Stomach smooth muscle (tissue), 2 donors: ENCODE measurements around the gene GPR146.

Experiments used
- H3K27ac ChIP-seq: one replicate; pipeline ENCODE4 v1.7.0; 2013; ENCODE audit warnings: mild to moderate bottlenecking, low read length, inconsistent platforms
- H3K27me3 ChIP-seq, 2 donors: one replicate each; pipeline ENCODE4 v1.7.0; 2013; ENCODE audit warnings: low read length in 2 of 2; ENCODE audit not compliant: insufficient read depth in 2 of 2, control insufficient read depth in 1 of 2
- H3K36me3 ChIP-seq, 2 donors: one replicate each; pipeline ENCODE4 v1.7.0; 2013; ENCODE audit warnings: low read length in 2 of 2; ENCODE audit not compliant: control insufficient read depth in 2 of 2, insufficient read depth in 2 of 2
- H3K4me1 ChIP-seq: one replicate; pipeline ENCODE4 v1.7.0; 2013; ENCODE audit warnings: low read length; ENCODE audit not compliant: control insufficient read depth, insufficient read depth
- H3K4me3 ChIP-seq, 2 donors: one replicate each; pipeline ENCODE4 v1.7.0; 2013; ENCODE audit warnings: low read length in 2 of 2
- H3K9ac ChIP-seq, 2 donors: one replicate each; pipeline ENCODE4 v1.7.0; 2013; ENCODE audit warnings: low read length in 2 of 2, mild to moderate bottlenecking in 1 of 2
- H3K9me3 ChIP-seq, 2 donors: one replicate each; pipeline ENCODE4 v1.7.0; 2013; ENCODE audit warnings: low read length in 2 of 2; ENCODE audit not compliant: control insufficient read depth in 2 of 2
- donor health status: healthy.
- donor health status: Pancreatic carcinoma.

GPR146 gene

DNA sequence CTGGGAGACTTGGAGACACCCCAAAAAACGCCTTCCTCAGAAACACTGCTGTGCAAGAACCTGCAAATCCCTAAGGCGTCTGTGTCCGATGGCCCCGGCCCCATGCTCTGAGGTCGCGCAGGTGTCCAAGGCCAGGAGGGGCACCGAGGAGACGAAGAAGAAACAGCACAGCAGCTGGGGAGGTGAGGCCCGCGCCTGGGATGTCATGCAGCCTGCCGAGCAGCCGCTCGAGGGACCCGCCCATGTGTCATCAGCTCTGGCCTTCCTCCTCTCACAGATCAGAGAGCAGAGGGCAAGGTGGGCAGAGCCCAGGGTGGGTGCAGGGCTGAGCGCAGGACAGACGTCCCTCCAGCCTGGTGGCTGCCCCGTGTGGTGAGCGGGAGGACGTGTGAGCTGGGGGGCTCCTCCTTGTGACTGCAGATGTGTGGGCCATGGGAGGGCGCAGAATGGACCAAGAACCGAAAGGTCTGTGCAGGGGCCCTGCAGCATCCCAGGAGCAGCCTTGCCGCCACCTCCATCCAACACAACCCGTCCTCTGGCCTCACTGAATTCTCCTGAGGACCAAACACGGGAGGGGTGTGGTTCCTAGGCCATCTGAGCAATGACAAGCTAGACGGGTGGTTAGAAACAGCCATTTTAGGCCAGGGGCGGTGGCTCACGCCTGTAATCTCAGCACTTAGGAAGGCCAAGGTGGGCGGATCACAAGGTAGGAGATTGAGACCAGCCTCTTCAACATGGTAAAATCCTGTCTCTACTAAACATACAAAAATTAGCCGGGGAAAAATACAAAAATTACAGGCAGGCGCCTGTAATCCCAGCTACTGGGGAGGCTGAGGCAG is 30.5 kb downstream of the GPR146 start:
- no peak overlapping the region for H3K27ac ChIP-seq
- no peak overlapping the region for H3K9ac ChIP-seq
- H3K36me3 ChIP-seq = no peaks in the 10 kb centered on the region
- H3K4me3 ChIP-seq = no peak overlapping the region
- H3K27me3 ChIP-seq = no peaks in the 10 kb centered on the region
- H3K9me3 ChIP-seq = no peaks in the 10 kb centered on the region
- peaks cover 4% of the 10 kb centered on the region for H3K4me1 ChIP-seq

DNA sequence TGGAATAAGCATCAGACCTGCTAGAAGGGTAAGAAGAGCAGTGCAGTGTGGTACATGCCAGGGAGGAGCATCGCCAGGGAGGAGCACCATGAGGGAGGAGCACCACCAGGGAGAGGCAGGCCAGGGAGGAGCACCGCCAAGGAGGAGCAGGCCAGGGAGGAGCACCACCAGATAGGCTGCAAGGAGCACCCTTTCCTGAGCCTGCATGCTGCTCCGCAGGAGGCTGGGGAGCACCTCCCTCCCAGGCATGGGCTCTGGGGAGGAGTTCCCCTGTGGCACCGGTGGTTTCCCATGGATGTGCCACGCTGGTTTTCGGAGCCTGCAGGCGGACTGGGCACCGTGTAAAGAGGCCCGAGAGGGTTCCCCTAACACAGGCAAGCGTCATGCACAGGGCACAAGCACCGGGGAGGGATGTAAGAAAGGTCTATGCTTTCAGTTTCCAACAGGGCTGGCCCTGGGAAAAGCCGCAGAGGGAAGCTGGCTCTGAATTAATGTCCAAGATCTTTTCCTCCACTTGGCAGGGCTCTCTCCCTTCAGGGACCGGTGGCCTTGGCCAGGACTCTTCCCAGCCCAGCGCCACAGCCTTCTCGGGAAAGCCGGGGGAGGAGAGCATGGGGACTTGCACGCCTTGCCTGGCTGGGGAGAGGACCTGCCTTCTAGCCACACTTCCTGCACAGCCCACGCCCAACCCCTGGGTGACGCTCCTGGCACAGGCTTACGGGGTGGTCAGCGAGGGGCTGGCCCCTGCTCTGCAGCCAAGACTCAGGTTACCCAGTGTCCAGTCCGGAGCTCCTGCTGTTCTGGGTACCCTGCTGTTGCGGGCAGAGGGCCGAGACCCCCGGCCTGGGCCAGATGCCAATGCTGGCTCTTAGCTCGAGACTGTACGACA is 32.1 kb downstream of the GPR146 start:
- H3K9me3 ChIP-seq = no peaks in the 10 kb centered on the region
- H3K36me3 ChIP-seq = no peaks in the 10 kb centered on the region
- no peak overlapping the region for H3K9ac ChIP-seq
- no peaks in the 10 kb centered on the region for H3K27me3 ChIP-seq
- peaks cover 8% of the 10 kb centered on the region for H3K4me1 ChIP-seq
- H3K27ac ChIP-seq = no peak overlapping the region
- H3K4me3 ChIP-seq = peak overlapping the region in 1 of 2 donors; percentile 15

DNA sequence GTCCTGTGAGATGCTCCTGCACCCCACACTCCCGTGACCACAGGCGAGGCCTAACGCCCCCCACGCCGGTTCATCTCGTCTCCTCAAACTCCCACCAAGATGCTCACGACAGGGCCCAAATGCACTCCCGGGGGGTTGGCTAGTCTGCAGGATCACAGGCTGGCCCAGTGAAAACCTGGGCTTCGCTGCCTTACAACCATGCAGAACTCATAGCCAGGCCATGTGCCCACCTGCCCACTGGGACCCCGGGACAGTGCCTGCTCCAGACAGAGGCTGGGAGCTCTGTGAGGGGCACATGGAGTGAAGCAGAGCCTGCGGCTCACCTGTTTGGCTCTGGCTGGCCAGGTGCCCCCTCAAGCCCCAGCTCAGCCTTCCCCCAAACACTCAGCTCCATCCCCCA is 34.2 kb downstream of the GPR146 start:
- no peak overlapping the region for H3K4me3 ChIP-seq
- H3K9ac ChIP-seq = no peak overlapping the region
- no peaks in the 10 kb centered on the region for H3K27me3 ChIP-seq
- H3K27ac ChIP-seq = no peak overlapping the region
- no peaks in the 10 kb centered on the region for H3K36me3 ChIP-seq
- peaks cover 20% of the 10 kb centered on the region for H3K4me1 ChIP-seq
- H3K9me3 ChIP-seq = no peaks in the 10 kb centered on the region

DNA sequence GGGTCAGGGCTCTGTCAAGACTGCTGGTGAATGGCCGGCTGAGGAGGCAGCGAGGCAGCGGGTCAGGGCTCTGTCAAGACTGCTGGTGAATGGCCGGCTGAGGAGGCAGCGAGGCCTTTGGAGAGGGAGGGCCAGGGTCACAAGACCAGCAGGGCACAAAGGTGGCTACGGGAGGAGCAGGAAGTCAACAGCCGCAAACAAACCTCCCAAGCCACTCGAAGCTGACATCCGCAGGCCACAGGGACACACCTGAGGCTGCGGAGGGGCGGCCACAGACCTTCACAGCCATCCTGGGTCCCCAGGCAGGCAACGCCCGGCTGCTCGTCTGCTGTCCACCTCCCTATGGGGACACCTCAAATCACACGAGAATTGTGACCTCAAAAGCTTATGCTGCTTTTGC is 34.6 kb downstream of the GPR146 start:
- Histone ChIP-seq H3K9ac (no peak overlapping the region), H3K4me3 (no peak overlapping the region), H3K4me1 (peaks cover 20% of the 10 kb centered on the region), H3K27me3 (no peaks in the 10 kb centered on the region), H3K9me3 (no peaks in the 10 kb centered on the region), H3K27ac (no peak overlapping the region), H3K36me3 (no peaks in the 10 kb centered on the region)

DNA sequence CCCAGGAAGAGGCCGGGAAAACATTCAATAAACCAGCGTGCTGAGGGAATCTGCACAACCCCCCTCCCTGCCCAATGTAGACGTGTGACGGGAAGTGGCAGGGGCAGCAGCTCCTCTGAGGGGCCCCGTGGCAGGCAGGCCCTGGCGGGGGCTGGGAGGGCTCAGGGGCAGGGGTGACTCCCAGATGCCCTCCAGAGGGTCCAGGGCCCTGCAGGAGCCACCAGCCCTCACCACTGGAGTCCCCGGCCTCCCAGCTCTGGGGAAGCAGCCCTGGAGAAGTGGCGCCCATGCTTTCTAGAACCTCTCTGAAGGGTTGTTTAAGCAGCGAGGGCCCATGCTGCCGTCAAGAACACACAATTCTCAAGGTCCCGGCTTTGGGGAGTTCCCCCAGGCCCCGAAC is 35.2 kb downstream of the GPR146 start:
- no peak overlapping the region for H3K4me3 ChIP-seq
- H3K27me3 ChIP-seq = no peaks in the 10 kb centered on the region
- H3K36me3 ChIP-seq = no peaks in the 10 kb centered on the region
- H3K27ac ChIP-seq = no peak overlapping the region
- no peaks in the 10 kb centered on the region for H3K9me3 ChIP-seq
- no peak overlapping the region for H3K9ac ChIP-seq
- peaks cover 20% of the 10 kb centered on the region for H3K4me1 ChIP-seq

DNA sequence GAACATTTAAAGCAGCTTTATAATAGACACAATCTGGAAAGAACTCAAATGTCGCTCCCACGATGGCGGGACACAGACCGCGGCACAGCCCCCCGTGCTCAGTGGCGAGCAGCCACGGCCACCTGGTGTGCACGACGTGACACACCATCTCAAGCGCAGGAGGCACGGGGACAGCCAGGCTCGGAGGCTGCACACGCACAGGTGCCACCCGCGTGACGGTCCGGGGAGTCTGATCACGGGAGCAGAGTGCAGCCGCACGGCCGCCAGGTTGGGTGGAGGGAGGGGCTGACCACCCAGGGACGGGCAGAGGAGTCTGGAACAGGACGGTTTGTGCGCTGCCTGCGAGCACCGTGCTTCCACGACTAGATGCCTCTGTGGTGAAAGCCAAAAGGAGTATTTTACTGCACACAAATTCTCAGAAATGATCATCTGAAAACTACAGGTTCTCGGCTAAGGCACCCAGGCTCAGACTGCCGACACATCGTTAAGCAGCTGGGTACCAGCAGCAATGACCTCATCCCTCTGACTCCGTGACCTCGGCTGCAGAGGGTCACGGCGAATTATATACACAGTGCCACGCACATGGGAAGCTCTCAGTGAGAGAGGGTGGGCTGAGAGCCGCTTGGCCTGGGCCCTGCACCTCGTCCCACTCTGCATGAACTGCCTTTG is 36.0 kb downstream of the GPR146 start:
- no peaks in the 10 kb centered on the region for H3K9me3 ChIP-seq
- no peak overlapping the region for H3K4me3 ChIP-seq
- H3K27ac ChIP-seq = no peak overlapping the region
- peaks cover 20% of the 10 kb centered on the region for H3K4me1 ChIP-seq
- H3K27me3 ChIP-seq = no peaks in the 10 kb centered on the region
- H3K9ac ChIP-seq = no peak overlapping the region
- no peaks in the 10 kb centered on the region for H3K36me3 ChIP-seq

DNA sequence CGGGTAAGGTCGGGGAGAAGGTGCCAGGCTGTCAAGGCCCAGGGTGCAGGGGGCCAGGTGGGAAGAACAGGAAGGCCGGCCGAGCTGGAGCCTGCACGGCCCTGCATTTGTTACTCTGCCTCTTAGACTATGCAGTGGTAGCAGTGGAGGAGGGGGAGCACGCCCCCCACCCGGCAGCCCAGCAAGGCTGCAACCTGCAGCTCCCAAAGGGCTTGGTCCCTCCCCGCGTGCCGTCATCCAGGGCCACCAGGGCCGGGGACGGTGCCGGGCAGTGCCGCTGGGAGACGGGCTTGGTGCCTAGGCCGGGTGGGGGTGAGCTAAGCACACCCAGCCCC is 36.5 kb downstream of the GPR146 start:
- H3K9ac ChIP-seq = no peak overlapping the region
- H3K4me3 ChIP-seq = no peak overlapping the region
- peaks cover 20% of the 10 kb centered on the region for H3K4me1 ChIP-seq
- H3K36me3 ChIP-seq = no peaks in the 10 kb centered on the region
- H3K9me3 ChIP-seq = no peaks in the 10 kb centered on the region
- no peak overlapping the region for H3K27ac ChIP-seq
- H3K27me3 ChIP-seq = no peaks in the 10 kb centered on the region

DNA sequence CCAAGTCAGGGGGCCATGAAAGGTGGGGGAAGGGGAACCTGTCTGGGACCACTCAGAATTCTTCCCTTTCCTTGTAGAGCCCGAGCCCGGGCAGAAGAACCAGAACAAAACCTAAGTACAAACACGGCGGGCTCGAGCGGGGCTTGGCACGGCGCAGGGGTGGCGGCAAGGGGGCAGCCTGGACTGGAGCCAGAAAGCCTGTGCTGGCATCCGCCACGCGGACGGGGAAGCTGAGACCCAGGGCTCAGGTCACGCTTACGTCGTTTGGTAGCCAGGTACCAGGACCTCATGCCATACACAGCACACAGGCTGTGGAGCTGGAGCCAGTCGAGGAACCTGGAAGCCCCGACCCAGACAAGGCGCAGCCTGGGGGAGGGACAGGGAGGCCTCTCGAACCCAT is 37.0 kb downstream of the GPR146 start:
- Histone ChIP-seq H3K9me3 (no peaks in the 10 kb centered on the region), H3K27me3 (no peaks in the 10 kb centered on the region), H3K27ac (no peak overlapping the region), H3K4me3 (peak overlapping the region; percentile 36 to 64), H3K4me1 (peaks cover 20% of the 10 kb centered on the region), H3K36me3 (no peaks in the 10 kb centered on the region), H3K9ac (no peak overlapping the region)

DNA sequence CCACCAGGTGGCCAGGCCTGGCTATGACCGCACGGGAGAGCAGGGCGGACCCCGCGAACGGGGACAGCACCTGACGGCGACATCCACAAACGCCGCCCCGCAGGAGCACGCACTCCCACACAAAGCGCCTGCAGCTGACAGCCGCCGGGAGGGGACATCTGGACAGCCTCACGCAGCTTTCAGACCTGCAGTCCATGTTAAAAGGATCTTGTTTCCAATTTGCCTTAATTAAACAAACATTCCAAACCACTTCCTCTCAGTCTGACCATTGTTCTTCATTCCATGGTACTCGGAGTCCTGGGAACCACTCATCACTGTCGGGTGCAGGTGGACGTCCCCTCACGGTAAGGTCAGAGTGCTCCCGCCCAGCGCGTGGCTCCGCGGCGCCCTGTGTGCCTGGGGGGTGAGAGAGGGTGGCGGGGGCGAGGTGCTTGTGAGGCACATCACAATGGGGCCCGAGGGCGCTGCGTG is 37.6 kb downstream of the GPR146 start:
- H3K27ac ChIP-seq = no peak overlapping the region
- H3K27me3 ChIP-seq = no peaks in the 10 kb centered on the region
- H3K9ac ChIP-seq = no peak overlapping the region
- peak overlapping the region; percentile 36 to 64 for H3K4me3 ChIP-seq
- H3K9me3 ChIP-seq = no peaks in the 10 kb centered on the region
- H3K36me3 ChIP-seq = no peaks in the 10 kb centered on the region
- H3K4me1 ChIP-seq = peaks cover 26% of the 10 kb centered on the region

DNA sequence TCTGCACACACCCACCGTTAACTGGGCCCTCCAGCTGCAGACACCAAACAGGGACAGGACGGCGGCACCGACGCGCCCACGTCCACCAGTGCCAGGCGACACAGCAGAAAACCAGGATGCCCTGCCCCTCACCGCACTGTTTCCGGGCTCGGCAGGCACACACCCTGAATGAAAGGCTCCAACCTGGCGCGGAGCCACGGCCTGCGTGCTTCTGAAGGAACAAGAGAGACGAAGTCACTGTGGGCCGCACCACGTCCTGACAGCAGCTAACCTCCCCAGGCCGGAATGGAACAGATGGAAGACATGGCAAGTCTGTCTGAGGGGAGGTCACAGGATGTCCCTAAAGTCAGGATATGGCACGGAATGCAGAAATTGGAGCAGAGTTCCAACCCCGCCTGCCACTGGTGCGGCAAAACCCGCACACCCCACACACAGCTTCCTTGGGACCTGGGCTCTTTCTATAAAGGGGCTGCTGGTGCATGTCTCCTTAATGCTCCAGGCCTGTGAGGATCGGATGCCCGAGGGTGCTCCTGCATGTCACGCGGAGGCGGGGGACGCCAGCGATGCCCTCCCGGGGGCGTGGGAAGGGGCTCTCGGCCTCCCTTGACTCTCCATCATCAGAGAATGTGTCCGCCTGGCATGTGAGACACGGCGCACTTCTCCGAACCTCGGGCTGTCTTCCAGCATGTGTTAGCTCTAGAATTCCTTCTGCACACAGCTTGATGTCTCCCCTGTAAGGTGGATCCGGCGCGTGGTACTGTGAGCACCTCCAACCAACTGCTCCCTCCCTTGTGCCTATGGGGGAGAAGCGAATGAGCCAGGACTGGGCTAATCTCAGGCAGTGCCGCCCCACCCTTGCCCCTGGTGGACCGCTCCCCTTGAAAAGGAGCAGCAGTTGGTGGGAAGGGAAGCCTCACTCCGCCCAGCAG is 39.6 kb downstream of the GPR146 start:
- no peak overlapping the region for H3K27ac ChIP-seq
- no peaks in the 10 kb centered on the region for H3K9me3 ChIP-seq
- no peaks in the 10 kb centered on the region for H3K27me3 ChIP-seq
- H3K4me1 ChIP-seq = peaks cover 38% of the 10 kb centered on the region
- no peak overlapping the region for H3K9ac ChIP-seq
- no peaks in the 10 kb centered on the region for H3K36me3 ChIP-seq
- no peak overlapping the region for H3K4me3 ChIP-seq
